ENCODE data around the gene COX8C. TPM values are rescaled to one million over a fixed set of nuclear protein-coding genes. Genes with fewer than 3 reads are reported as not detected.
A peak's percentile ranks its signal among the peaks of the same experiment; 100 is the strongest.

The COX8C gene
- total and polyA plus RNA-seq, 2 experiments from 2014 or later, result 0.56 TPM; not detected in 1

- Histone ChIP-seq H3K9me3 (ENCODE audit: low read depth) (no peaks in the 10 kb centered on the region), H3K4me3 (no peak overlapping the region), H3K4me1 (ENCODE audit: low read depth) (peaks cover under 1% of the 10 kb centered on the region), H3K27ac (peak overlapping the region; percentile 34), H3K36me3 (no peaks in the 10 kb centered on the region), H3K27me3 (no peaks in the 10 kb centered on the region)
- no peak for TF ChIP-seq CTCF (IDR thresholded peaks at IDR 0.05; ENCODE audit: low read depth, low read length)
- peak in 1 of 2 donors; percentile 83 for DNase-seq (ENCODE audit: low read depth in 1 of 2, low spot score in 1 of 2)
These were observed 28.8 kb upstream of the COX8C start for GRCh38 chr14:93317875-93318807.

GRCh38 chr14:93318927-93319326 is 28.1 kb upstream of the COX8C start:
- H3K27ac ChIP-seq, result no peak overlapping the region
- DNase-seq (ENCODE audit: low read depth in 1 of 2, low spot score in 1 of 2), result peak in 1 of 2 donors; percentile 26
- peaks cover 4% of the 10 kb centered on the region for H3K4me1 ChIP-seq (ENCODE audit: low read depth)
- no peak for TF ChIP-seq CTCF (IDR thresholded peaks at IDR 0.05; ENCODE audit: low read depth, low read length)
- H3K27me3 ChIP-seq, result no peaks in the 10 kb centered on the region
- no peaks in the 10 kb centered on the region for H3K9me3 ChIP-seq (ENCODE audit: low read depth)
- no peaks in the 10 kb centered on the region for H3K36me3 ChIP-seq
- H3K4me3 ChIP-seq, result no peak overlapping the region

GRCh38 chr14:93319494-93319893 is 27.5 kb upstream of the COX8C start:
- H3K4me3 ChIP-seq, result no peak overlapping the region
- H3K4me1 ChIP-seq (ENCODE audit: low read depth), result peaks cover 5% of the 10 kb centered on the region
- DNase-seq (ENCODE audit: low read depth in 1 of 2, low spot score in 1 of 2), result no peak
- no peak overlapping the region for H3K27ac ChIP-seq
- no peaks in the 10 kb centered on the region for H3K27me3 ChIP-seq
- H3K36me3 ChIP-seq, result no peaks in the 10 kb centered on the region
- H3K9me3 ChIP-seq (ENCODE audit: low read depth), result no peaks in the 10 kb centered on the region
- no peak for TF ChIP-seq CTCF (IDR thresholded peaks at IDR 0.05; ENCODE audit: low read depth, low read length)

- TF ChIP-seq CTCF (IDR thresholded peaks at IDR 0.05; ENCODE audit: low read depth, low read length), result no peak
- peaks cover 8% of the 10 kb centered on the region for H3K4me1 ChIP-seq (ENCODE audit: low read depth)
- H3K27me3 ChIP-seq, result no peaks in the 10 kb centered on the region
- H3K27ac ChIP-seq, result no peak overlapping the region
- H3K36me3 ChIP-seq, result no peaks in the 10 kb centered on the region
- no peak overlapping the region for H3K4me3 ChIP-seq
- H3K9me3 ChIP-seq (ENCODE audit: low read depth), result no peaks in the 10 kb centered on the region
- no peak for DNase-seq (ENCODE audit: low read depth in 1 of 2, low spot score in 1 of 2)
These were observed 27.0 kb upstream of the COX8C start for GRCh38 chr14:93319958-93320357.

GRCh38 chr14:93320489-93320888 is 26.5 kb upstream of the COX8C start:
- Histone ChIP-seq H3K4me1 (ENCODE audit: low read depth) (peaks cover 13% of the 10 kb centered on the region), H3K9me3 (ENCODE audit: low read depth) (no peaks in the 10 kb centered on the region), H3K27me3 (no peaks in the 10 kb centered on the region), H3K36me3 (no peaks in the 10 kb centered on the region), H3K4me3 (no peak overlapping the region), H3K27ac (no peak overlapping the region)
- TF ChIP-seq CTCF (IDR thresholded peaks at IDR 0.05; ENCODE audit: low read depth, low read length), result no peak
- peak in 1 of 2 donors; percentile 25 for DNase-seq (ENCODE audit: low read depth in 1 of 2, low spot score in 1 of 2)

Measured in cardiac muscle cell (in vitro differentiated cells and primary cell).